Stimulated activated CD8-positive, alpha-beta memory T cell treated with anti-CD3 and anti-CD28 coated beads, Interleukin-4, amount 100 ng/mL, for 4 hours (primary cell): ENCODE results near the gene GAS6.
"Not testable (repeated sequence)": the region's sequence is repeated elsewhere in the genome, so short reads cannot be mapped to it uniquely, and the experiment has no call there.

Experiments
- DNase-seq, 2 donors: peaks; one replicate each; pipeline ENCODE4 v3.0.0-alpha.2; 2020; ENCODE audit warnings: low read depth in 2 of 2, low spot score in 1 of 2

The GAS6 gene

DNA sequence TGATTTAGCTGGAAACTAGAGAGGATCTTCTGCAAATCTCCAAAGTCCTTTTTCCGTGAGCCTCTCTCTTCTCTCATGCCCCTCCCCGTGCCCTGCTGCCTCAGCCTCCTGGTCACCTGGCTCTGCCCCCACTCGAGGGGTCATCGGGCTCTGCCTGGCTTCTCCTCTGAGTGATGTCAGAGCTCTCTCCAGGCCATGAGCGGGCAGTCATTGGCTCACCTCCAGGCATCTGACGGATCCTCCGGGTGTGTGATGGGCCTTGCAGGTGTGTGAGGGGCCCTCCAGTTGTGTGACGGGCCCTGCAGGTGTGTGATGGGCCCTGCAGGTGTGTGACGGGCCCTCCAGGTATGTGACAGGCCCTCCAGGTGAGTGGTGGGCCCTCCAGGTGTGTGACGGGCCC, 10.3 kb upstream of the GAS6 start:
- DNase-seq, result no peak

DNA sequence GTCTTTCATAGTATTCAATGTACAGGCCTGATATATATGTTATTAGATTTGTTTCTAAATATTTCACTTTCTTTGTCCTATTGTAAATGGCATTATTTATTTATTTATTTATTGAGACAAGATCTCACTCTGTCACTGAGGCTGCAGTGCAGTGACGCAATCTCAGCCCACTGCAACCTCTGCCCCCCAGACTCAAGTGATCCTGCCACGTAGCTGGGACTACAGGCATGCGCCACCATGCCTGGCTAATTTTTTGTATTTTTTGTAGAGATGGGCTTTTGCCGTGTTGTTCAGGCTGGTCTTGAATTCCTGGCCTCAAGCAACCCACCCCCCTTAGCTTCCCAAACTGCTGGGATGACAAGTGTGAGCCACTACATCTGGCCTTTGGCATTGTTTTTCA, 5.4 kb upstream of the GAS6 start:
- DNase-seq, result no peak

DNA sequence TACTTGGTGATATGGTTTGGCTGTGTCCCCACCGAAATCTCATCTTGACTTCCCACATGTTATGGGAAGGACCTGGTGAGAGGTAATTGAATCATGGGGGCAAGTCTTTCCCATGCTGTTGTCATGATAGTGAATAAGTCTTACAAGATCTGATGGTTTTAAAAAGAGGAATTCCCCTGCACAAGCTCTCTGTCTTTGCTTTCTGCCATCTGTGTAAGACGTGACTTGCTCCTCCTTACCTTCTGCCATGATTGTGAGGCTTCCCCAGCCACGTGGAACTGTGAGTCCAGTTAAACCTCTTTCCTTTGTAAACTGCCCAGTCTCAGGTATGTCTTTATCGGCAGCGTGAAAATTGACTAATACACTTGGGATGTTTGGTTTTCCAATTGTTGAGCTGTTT, 4.0 kb upstream of the GAS6 start:
- not testable (repeated sequence) for DNase-seq

DNA sequence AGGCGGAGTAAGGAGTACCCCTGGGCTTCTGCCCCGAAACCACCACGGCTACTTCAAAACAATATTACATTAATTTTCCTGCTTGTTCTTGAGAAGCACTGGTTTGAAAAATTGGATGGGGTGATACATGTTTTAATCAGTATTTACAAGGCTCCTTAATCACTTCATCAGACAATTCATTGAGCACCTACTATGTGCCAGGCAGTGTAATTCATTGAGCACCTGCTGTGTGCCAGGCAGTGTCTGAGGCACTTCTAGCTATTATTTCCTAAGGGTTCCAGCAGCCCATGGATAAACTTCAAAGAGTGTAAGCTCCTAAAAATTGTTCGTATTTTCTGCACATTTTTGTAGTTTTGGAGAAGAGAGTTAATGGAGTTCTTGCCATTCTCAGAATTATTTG, 1.6 kb upstream of the GAS6 start:
- DNase-seq, result no peak

DNA sequence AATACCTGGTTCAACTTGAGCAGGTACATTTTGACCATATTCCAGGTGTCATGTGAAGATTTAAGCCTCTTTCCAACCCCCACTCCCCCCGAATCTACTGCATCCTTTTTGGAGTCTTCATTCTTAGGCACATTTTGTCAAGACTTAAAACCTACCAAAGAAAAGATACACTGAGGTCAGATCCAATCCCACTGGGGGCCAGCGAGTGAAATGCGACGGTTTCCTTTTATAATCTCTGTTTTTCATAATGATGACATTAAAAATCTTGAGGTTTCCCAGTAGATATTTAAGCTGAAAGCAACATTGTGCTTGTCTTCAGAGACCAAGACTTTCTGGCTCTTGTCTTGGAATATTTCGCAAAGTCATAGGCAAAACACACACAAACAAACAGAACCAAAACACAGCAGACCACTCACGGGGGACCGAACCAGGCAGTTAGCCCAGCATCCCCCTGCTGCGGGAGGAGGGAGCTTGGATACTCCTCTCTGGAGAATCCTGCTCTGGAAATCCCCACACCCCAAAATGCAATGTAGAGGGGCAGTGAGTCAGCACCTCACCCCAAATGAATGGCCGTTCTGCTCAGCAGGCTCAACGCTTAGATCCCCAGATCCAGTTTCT, 506 bp upstream of the GAS6 start:
- DNase-seq, result no peak

DNA sequence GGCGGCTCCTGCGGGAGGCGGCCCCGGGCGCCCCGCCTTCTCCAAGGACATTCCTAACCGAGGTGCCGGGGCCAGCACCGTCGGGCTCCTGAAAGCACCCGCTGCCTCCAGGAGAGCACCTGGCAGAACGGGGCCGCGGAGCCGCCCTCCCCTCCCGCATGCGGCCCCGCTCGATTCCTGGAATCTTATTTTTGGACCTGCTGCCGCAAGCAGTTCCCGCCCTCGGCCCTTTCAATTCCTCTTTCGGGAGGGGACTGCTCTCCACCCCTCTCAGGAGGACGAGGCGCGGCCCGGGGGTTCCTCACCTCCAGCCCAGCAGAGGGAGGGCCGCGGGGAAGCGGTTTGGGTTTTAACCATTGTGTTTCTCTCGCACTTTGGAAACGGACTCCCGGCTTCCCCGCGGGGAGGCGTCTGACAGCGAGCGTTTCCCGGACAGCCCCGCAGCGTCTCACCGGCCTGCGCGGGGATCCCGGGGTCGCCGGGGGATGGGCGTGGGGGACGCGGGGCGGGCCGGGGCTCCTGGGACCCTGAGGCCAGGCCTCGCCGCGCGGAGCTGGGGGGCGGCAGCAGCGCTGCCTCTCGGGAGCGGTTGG, 849 bp downstream of the GAS6 start:
- no peak for DNase-seq

DNA sequence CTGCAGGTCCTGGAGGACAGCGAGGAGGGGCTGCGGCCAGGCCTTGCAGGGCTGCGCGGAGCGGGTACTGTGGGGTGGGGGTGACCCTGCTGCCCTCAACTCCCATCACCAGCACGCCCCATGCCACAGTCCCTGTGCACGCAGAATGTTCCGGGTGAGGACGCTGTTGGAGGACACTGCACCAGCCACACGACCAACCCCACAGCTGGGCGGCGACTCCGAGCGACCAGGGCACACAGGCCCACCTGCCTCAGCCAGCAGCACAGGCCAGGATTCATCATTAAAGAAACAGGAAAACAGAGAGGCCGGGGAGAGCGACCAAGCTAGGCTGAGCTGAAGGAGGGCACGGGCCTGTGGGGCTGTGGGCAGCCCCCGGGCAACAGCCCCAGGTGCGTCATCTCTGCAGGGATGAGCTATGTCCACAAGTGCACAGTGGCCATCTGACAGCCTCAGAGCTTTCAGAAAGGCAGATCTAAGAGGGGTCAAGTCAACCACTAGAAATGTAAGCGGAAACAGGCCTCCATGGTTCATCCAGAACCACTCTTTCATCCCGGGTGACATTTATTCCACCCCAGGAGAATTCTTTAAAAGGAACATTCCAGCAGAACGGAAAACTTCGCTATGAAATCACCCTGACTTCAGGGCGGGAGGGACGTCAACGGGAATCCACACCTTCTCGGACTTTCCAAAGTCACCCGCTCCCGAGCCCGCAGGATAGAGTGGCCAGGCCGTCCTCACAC, 1.5 kb downstream of the GAS6 start:
- DNase-seq, result no peak

DNA sequence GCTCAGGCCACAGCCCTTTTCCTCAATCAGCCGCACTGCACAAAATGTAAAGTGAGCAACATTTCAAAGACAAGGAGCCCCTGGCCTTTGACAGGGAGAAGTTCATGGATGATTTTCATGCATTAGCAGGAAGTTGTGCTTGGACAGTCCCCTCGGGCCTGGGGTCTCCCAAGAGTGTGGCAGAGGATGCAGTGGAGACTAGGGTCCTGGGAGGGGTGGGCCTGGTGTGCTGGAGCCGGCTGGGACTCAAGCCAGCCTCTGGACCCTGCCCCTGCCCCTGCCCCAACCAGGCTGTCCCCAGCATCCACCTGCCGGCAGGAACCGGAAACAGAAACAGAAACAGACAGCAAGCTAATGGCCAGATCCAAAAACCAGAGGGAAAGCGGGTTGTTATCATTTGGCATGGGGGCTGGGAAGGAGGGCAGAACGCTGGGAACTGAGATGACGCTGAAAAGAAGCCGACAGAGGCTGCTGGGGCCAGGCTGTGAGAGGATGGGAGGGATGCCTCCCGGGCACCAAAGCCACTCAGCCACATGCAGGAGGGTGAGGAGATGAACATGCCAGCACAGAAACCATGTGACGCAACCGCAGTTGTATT, 2.3 kb downstream of the GAS6 start:
- DNase-seq, result no peak

DNA sequence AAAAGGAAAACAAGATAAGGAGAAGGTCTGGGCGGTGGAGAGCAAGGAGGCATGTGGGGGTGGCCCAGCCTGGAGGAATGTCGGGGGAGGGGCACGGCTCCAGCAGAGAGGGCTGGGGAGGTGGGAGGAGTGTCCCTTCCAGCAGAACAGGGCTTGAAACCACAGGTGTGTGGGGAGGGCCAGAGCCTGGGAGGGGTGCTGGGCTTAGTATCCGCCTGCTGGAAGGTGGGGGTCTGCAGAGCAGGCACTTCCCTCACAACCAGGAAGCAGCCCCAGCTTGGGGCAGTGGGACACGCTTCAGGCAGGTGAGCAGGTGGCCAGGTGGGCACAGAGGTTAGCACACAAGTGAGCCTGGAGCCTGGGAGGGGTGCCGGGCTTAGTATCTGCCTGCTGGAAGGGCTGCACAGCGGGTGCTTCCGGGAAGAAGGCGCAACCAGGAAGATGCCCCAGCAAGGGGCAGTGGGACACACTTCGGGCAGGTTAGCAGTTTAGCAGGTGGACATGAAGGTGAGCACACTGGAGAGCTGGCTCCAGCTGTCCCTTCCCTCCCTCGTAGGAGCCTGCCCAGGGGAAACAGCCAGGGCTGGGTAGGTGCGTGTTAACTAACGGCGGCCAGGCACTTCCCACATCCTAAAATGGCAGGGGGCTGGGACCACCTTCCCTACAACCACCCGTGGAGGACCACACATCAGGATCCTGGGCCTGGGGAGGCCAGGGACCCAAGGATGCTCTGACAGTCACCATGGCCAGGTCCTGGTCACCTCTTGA, 3.0 kb downstream of the GAS6 start:
- DNase-seq, result no peak

DNA sequence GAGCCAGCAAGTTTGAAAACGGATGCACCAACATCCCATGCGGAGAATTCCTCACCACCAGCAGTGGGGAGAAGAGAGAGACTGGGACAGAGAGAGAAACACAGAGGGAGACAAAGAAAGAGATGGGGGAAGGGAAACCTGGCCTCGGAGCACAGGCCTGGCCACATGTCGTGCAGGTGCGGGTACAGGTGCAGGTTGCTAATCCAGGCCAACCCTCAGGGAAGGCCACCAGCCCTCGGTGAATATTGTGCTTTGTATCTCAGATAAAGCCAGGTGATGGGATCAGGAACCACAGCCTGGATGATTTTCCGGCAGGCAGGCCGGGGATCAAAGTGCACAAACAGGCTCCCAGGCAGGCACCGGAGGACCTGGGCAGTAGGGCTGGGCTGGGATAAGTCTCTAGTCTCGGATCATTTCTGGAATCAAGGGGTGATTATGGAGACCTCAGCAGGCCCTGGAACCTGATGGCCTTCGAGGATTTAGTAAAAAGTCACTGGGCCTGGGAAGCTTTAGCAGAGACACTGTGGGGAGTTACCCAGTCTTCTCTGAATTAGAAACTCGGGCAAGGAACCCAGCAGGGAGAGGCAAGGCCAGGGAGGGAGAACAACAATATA, 3.7 kb downstream of the GAS6 start:
- no peak for DNase-seq

DNA sequence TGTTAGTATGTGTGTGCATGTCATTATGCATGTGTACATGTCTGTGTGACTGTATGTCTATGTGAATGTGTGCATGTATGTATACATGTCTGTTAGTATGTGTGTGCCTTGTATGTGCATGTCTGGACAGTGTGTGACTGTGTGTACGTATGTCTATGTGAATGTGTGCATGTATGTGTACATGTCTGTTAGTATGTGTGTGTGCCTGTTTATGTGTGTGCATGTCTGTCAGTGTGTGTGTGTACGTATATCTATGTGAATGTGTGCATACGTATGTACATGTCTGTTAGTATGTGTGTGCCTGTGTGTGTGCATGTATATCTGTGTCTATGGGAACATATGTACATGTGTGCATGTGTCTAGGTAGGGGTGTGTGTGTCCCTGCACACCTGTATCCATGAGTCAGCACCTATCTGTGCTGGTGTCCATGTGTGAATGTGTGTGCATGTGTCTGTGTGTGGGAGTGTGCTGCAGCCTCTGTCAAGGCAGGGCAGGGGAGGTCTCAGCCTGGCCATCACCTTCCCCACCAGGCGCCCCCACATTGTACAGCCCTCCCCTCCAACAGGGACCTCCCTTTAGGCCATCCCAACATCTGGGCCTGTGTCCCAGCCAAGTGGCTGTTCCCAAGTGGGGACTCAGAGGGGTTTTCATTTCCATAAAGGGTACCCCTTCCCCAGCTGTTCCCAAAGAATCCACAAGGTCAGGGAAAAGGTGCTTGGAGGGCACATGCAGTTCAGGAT, 4.4 kb downstream of the GAS6 start:
- DNase-seq, result no peak

DNA sequence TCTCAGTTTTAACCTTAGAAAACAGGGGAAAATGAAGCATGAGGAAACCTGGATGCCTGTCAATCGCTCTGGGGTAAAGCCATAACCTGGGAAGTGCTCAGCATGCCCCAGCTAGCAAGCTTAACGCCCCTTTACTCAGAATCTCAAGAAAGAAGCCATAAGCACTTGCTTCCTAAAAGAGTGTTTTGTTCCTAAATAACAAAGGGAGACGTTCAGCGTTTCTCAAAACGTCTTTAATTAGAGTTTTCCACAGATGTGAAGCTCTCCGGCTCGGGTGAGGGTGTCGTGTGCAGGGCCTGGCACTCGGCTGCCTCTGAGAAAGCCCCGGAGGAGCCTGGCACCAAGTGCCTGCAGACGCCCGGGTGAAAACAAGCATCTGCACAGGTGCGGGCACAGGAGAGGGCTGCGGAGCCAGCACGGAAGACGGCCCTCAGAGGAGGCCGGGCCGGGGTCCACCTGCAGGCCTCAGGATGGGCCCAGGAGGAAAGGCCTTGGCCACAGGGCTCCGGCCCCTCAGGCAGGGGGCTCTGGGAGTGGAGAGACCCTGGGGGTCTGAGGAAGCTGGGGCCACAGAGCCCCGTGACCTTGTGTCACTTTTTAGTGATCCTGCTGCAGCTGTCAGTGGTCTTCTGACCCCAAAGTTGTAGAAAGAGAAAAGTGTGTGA, 6.2 kb downstream of the GAS6 start:
- no peak for DNase-seq

DNA sequence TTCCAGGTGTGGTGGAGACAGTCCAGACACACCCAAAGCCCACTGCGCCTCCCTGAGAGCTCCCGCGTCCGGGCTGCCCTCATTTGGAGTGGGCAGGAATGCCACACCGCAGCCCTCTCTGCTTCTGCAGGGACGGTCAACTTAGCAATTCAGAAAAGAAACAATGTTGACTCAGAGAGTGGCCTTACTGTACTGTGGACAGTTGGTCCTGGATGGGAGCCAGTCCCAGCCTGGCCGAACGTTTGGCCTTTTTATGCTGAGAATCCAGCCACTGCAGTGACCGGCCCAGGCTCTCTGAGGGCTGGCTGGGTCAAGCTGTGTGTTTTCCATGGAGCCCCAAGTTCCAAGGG, 7.2 kb downstream of the GAS6 start:
- DNase-seq, result no peak

DNA sequence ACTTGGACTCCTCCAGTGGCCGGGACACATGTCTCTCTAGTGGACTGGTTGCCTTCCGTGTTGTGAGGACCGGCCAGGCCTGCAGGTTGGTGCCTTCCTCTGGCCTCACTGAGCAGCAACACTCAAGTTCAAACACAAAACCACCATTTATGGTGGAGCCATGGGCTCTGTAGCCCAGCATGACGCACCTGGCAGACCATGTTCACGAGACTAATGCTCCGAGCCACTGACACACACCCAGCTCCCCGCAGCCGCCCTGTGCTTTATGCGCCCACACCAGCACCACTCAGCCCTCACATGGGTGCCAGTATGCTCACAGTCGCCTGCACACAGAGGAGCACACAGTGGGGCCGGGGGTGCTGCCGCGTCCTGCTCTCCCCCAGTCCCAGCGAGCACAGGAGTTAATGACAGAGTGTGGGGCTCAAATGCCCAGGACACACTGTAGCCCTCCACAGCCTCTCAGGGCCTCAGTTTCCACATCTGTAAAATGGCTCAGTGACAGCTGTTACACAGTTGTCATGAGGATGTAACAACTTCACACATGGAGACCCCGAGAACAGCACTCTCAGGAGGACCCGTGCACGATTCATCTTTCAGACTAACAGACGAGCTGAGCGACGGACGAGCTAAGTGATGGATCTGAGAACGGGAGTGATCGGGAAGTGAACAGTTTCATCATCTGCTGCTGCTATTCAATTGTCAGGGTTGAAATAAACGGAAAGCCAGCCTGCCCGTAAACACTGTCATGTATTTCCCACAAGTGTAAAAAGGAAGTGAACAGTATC, 7.8 kb downstream of the GAS6 start:
- DNase-seq, result no peak

DNA sequence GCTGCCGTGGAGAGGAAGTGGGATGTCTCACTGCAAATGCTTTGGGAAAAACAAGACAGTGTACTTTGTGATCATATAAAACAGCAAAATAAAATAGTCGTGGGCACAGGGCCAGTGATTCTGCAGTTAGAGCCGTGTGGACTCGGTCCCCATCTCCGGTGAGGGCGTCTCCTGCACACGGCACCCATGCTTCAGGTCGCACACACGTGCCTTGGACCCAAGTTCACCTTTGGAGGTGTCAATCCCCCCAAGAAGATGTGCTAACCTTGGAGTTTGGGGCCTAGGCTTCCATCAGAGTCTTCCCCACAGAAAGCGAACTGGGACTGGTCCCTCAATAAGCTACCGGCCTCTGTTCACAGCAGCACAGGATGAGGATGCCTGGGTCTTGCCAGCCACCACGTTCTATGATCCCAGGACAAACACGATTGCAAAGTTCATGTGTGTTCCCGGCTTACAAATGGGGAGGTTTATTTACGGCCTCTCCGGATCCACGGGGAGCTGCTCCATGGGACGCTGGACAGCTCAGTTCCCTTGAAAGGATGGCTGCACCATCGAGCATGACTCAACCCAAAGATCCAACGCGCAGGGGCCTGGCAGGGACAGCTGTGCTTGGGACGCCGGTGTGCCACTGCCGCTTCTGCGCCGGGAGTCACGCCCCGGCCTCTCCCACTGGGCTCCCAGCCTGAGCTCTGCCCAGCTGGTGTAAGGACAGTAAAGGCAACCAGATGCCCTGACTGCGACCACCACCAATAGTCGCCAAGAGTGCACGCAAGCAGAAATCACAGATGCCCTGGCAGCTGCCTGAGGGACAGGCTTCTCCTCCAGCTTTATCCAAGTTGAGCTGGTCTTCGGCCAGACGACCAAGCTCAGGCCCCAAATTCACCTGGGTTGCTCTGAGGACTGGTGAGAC, 8.6 kb downstream of the GAS6 start:
- DNase-seq, result no peak

DNA sequence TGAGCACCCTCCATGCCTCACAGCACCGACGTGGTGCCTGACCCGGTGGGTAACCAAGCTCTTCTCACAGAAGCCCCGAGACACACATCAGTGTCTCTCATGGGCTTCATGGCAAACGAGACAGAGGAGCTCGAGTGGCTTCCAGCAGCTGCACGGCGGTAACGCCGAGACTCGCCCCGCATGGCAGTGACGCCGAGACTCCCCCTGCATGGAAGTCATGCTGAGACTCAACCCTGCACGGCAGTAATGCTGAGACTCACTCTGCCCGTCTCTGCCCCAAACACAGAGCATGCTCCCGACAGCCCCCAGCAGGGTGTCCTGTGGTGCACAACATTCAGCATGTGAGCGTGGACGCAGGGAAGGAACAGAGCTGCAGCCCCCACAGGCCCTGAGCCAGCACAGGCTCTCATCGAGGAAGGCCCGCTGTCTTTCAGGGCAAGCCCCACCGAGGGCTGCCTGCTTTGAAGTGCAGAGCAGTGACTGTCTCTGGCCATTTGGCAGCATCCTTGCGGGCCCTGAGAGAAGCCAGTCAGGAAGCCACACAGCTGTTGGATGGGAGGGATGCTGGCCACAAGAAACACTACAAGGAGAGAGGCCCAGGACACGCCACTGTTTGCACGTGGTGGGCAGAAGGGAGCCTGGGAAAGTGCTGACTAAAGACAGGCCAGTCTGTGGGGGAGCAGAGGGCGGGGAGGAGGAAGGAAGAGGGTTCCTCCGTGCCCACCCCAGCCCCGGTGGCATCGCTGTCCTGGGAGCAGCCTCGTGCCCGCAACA, 9.5 kb downstream of the GAS6 start:
- DNase-seq, result no peak

DNA sequence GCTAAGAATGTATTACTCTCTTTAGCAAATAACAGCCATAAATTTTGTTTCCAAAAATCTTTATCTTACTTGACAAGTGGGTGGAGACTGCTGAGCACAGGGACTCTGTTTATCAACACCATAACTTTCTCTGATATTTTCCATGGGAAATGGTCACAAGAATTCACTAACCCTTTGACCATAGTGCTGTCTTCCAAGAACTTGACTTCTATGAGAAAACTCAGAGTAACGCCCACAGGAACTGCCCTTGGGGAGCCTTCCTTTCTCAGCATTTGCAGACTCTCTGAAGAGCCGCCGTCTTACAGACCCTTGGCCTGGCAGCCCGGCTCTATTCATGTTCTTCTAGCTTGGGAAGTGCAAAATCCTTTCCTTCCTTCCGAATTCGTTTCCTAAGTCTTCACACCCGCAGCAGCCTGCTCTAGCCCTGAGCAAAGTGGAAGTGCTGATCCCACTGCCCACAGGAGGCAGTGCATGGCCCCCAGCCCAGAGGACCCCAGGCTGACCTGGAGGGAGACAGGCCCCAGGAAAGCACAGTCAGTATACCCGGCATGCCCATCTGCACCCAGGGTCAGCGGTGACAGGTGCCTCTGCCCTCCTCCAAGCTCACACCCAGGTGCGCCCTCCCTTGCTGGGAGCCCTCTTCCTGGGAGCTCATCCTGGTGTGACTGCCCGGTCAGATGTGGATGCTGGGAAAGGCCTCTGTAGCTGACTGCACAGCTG, 10.2 kb downstream of the GAS6 start:
- DNase-seq, result no peak
